HG03520 (cell line): Measurements from ENCODE around the gene TTC39B.
A peak's percentile ranks its signal among the peaks of the same experiment; 100 is the strongest.

ENCODE experiments used
- ATAC-seq: cut with Tn5 transposase; IDR thresholded peaks from one replicate; pipeline ENCODE4 v1.9.1; 2021; ENCODE audit warnings: mild to moderate bottlenecking, moderate library complexity; ENCODE audit not compliant: unreplicated experiment

Gene TTC39B

GRCh38 chr9:15187589-15187988 lies 119.4 kb downstream of the TTC39B start:
- no peak for ATAC-seq

- no peak for ATAC-seq
These were observed 124.3 kb downstream of the TTC39B start for GRCh38 chr9:15182730-15183129.

GRCh38 chr9:15182101-15182551 lies 124.9 kb downstream of the TTC39B start:
- no peak for ATAC-seq

DNA sequence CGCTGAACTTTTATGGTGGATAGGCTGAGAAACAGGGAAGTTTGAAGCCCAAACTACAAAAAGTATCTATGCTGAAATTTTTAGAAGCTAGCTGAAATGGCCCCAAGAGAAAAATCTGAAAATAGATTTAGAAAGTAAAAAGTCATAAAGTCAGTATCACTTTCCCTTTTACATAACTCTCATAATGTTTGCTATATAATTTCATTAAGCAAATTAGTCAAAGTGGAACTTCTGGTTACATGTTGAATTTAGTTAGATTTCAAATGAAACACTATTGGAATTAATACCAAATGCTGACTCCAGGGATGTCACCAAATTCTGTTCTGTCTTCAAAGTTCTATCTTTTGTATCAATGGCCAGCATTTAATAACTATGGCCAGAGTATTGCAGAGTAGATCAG lies 126.9 kb downstream of the TTC39B start:
- no peak for ATAC-seq

- ATAC-seq = no peak
These were observed 128.4 kb downstream of the TTC39B start for GRCh38 chr9:15178631-15179030.

- no peak for ATAC-seq
These were observed 130.2 kb downstream of the TTC39B start for GRCh38 chr9:15176836-15177235.

GRCh38 chr9:15163931-15164330 lies 143.1 kb downstream of the TTC39B start:
- ATAC-seq = no peak

DNA sequence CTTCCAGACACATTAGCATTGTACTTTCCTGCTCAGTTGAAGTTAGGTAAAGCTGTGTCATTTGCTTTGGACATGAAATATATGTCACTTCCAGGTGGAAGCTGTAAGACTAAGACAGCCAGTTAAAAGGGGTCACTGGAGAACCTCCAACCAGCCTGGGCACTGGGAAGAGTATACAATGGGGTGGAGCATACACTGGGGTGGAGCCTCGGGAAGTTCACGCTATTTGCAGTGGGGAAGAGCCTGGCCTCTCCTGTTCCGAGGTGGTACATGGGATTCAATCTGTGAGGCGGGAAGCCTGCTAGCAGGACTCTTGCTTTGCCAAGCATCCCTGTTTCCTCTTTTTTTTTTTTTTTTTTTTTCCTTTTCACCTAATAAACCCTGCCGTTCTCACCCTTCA lies 145.3 kb downstream of the TTC39B start:
- no peak for ATAC-seq

- ATAC-seq = no peak
These were observed 146.3 kb downstream of the TTC39B start for GRCh38 chr9:15160673-15161072.

GRCh38 chr9:15158064-15158463 lies 149.0 kb downstream of the TTC39B start:
- ATAC-seq = no peak

DNA sequence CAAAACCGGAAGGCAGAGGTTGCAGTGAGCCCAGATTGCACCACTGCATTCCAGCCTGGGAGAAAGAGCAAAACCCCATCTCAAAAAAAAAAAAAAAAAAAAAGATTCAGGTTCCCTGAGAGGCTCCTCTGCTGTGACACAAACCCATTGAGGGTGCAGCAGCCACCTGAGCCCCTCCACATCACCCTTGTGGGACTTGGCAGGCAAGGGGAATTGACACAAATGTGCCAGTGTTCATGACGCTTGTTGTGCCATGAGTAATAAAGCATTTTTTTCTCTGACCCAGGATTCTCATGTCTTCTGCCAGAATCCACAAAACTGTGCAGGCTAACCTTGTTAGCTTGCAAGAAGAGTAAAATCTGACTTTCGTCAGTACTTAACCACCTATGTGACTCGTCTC lies 149.6 kb downstream of the TTC39B start:
- no peak for ATAC-seq

GRCh38 chr9:15156241-15156640 lies 150.8 kb downstream of the TTC39B start:
- no peak for ATAC-seq

GRCh38 chr9:15155826-15156225 lies 151.2 kb downstream of the TTC39B start:
- ATAC-seq = no peak

DNA sequence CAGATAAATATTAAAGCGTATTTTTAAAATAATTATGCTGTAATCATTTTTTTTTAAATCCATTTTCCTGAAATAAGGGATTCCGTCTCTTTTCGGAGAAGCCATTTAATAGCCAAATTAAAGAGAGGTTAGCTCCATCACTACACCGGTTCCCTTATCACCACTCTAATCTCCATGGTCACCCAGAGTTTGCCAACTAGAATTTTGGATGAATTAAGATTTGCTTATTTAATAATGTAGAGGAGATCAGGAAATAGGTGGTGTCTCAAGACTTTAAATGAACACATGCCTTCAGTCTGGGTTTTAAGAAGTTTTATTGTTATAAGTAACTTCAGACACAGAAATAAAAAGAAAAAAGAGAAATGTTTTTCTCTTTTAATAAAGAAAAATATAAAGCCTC lies 151.7 kb downstream of the TTC39B start:
- ATAC-seq = no peak

DNA sequence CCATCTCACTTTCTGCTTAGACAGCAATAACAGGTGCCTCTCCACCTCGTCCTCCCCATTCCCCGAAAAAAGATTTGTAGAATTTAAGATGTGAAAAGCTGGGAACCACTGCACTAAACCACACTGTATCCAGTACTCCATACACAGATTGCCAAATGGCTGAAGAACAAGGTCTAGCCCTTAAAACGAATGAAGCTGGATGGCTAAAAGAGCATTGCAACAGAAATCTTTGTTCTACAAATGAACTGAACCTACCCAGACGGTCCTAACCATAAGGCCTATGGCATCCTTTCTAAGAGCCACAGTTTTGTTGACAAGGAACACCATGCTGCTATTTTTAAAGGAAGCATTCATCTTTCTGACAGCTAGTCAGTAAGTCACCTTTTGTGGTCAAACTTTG lies 152.3 kb downstream of the TTC39B start:
- ATAC-seq = no peak

DNA sequence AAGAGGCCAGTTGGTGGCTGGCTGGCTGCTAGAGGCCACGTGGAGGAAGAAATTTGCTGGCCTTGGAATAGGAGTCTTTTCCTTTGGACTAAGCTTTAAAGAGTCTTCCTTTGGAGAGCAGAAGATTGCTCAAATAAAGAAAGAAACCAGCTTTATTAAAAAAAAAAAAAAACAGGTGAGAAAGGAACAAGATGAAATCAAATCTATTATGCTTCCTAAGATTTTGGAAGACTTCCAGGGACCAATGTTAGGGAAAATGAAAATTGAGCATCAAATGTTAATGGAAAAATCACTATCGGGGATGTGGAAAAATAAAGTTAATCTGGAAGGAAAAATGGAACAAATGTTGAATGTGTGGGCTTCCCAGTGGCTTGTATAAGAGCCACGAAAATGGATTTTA lies 153.1 kb downstream of the TTC39B start:
- ATAC-seq = no peak

- ATAC-seq = no peak
These were observed 156.1 kb downstream of the TTC39B start for GRCh38 chr9:15150939-15151338.

DNA sequence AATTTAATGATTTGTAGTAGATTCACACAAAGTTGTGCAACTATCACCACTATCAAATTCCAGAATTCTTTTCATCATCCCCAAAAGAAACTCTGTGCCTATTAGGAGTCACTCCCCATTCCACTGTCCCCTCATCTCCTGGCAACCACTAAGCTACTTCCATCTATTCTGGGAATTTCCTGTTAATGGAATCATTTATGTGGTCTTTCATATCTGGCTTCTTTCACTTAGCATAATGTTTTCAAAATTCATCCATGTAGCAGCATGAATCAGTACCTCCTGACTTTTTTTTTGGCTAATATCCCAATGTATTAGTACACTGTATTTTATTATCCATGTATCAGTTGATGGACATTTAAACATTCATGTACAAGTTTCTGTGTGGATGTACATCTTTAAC lies 157.6 kb downstream of the TTC39B start:
- ATAC-seq = no peak

GRCh38 chr9:15146268-15146700 lies 160.7 kb downstream of the TTC39B start:
- no peak for ATAC-seq

DNA sequence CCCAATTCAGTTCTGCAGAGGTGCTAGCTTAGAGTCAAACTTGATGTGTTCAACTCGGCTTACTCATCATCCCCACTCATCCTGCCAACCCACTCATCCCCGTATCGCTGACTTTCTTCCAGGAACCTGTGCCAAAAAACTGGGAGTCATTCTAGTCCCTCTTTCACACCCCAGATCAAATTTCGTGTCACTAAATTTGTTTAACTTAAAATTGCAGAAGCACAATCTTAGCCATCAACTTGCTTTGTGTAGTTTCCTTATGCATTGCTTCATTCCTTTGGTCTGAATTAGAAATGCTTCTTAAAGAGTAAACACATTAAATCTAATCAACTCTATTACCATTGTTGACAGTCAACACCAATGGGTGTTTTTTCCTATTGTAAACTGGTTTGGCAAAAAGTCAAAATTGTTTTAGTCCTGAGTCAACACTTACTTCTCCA lies 162.4 kb downstream of the TTC39B start:
- no peak for ATAC-seq

- peak; percentile 86 for ATAC-seq
These were observed 164.0 kb downstream of the TTC39B start for GRCh38 chr9:15142878-15143534.

- no peak for ATAC-seq
These were observed 167.0 kb downstream of the TTC39B start for GRCh38 chr9:15140051-15140450.

- ATAC-seq = no peak
These were observed 167.5 kb downstream of the TTC39B start for GRCh38 chr9:15139469-15139868.
